Stomach (tissue), 4 donors: ENCODE measurements around the gene ZNF574.

Experiments used
- CTCF ChIP-seq, 7 experiments: fragments of 450-650 bp in 4 of 7; fragments of 200-600 bp in 3 of 7; sonication (generic) in 3 of 7; IDR thresholded peaks; one replicate each; pipeline ENCODE4 v1.5.1; 2016 to 2019; ENCODE audit warnings: antibody characterized with exemption in 7 of 7, control low read depth in 2 of 7, mild to moderate bottlenecking in 1 of 7
- EP300 ChIP-seq: sonication (generic); formaldehyde crosslinking; IDR thresholded peaks from one replicate; pipeline ENCODE4 v1.6.1; 2017; ENCODE audit warnings: antibody characterized with exemption
- POLR2A ChIP-seq, 4 donors: fragments of 450-650 bp; IDR thresholded peaks; one replicate each; pipeline ENCODE4 v1.6.1; 2016; ENCODE audit warnings: antibody characterized with exemption in 4 of 4, control low read depth in 2 of 4, mild to moderate bottlenecking in 1 of 4, moderate library complexity in 1 of 4
- POLR2AphosphoS5 ChIP-seq, 3 donors: sonication (generic); formaldehyde crosslinking; IDR thresholded peaks; one replicate each; pipeline ENCODE4 v1.6.1; 2016; ENCODE audit warnings: antibody characterized with exemption in 3 of 3

- TF ChIP-seq POLR2AphosphoS5 (IDR thresholded peaks at IDR 0.05) (no peak), CTCF (IDR thresholded peaks at IDR 0.05) (no peak), POLR2A (IDR thresholded peaks at IDR 0.05) (no peak), EP300 (no peak)
Measured at GRCh38 chr19:42045575-42045974, 30.4 kb upstream of the ZNF574 start.
